Progenitor cell of endocrine pancreas (in vitro differentiated cells): Measurements from ENCODE around the gene KLHDC3. TPM values are rescaled to one million over a fixed set of nuclear protein-coding genes. Genes with fewer than 3 reads are reported as not detected.

Experiments
- DNase-seq: peaks from one replicate; pipeline ENCODE4 v3.0.0; 2021; ENCODE audit warnings: low spot score; ENCODE audit not compliant: unreplicated experiment
- H3K27ac Mint-ChIP-seq: 2 replicates; pipeline ENCODE4 v1.8.0; 2021; ENCODE audit warnings: mild to moderate bottlenecking, moderate library complexity, mixed read lengths
- H3K27me3 Mint-ChIP-seq: 2 replicates; pipeline ENCODE4 v1.8.0; 2021; ENCODE audit warnings: mixed read lengths
- H3K36me3 Mint-ChIP-seq: 2 replicates; pipeline ENCODE4 v1.8.0; 2022; ENCODE audit warnings: mixed read lengths; ENCODE audit not compliant: insufficient read depth
- H3K4me1 Mint-ChIP-seq: 2 replicates; pipeline ENCODE4 v1.8.0; 2021; ENCODE audit warnings: low read depth, mixed read lengths
- H3K4me3 Mint-ChIP-seq: 2 replicates; pipeline ENCODE4 v1.8.0; 2021; ENCODE audit warnings: low read depth, mild to moderate bottlenecking, moderate library complexity, mixed read lengths
- H3K9me3 Mint-ChIP-seq: 2 replicates; pipeline ENCODE4 v1.8.0; 2021; ENCODE audit warnings: low read depth, mixed read lengths
- total RNA-seq: library from RNA; stranded (reverse); gene quantifications from 2 replicates; pipeline ENCODE4 v1.2.1, GENCODE V29; 2021
- TF ChIP-seq, protein P1 (sequence below): fragments of 200-600 bp; sonication (generic); IDR thresholded peaks from one replicate; pipeline ENCODE4 v1.5.0; 2021; ENCODE audit warnings: antibody characterized with exemption, mild to moderate bottlenecking; ENCODE audit not compliant: unreplicated experiment

Gene KLHDC3
- total RNA-seq, 1 donor from 2014 or later = 91.1 TPM

DNA sequence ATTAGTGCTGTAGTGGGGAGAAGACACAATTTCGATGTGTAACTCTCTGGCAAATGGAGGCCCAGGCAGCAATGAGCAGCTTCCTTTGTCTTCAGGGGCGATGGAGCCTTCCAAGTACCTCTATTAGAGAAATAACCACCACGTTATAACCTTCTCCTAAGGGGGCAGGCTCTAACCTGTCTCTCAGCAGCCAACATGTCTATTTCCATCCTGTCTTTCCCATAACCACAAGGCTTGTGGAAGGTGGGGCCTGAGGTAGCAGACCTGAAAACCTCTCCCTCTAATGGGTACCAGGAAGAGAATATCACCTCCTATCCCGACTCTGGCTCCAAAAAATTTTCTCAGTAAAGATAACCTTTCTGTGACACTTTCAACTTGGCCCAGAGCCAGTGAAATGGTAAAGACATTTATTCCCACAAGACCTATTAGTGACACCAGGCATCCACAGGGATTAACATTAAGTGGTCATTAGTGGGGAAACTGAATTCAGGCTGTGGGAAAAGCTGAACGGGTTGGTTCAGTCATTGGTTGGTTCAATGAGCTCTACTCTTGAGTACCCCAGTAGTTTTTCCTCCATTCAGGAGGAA lies 39.0 kb upstream of the KLHDC3 start:
- H3K4me3 Mint-ChIP-seq = no peak overlapping the region
- TF ChIP-seq, protein P1, sequence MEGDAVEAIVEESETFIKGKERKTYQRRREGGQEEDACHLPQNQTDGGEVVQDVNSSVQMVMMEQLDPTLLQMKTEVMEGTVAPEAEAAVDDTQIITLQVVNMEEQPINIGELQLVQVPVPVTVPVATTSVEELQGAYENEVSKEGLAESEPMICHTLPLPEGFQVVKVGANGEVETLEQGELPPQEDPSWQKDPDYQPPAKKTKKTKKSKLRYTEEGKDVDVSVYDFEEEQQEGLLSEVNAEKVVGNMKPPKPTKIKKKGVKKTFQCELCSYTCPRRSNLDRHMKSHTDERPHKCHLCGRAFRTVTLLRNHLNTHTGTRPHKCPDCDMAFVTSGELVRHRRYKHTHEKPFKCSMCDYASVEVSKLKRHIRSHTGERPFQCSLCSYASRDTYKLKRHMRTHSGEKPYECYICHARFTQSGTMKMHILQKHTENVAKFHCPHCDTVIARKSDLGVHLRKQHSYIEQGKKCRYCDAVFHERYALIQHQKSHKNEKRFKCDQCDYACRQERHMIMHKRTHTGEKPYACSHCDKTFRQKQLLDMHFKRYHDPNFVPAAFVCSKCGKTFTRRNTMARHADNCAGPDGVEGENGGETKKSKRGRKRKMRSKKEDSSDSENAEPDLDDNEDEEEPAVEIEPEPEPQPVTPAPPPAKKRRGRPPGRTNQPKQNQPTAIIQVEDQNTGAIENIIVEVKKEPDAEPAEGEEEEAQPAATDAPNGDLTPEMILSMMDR = no peak
- H3K27me3 Mint-ChIP-seq = no peaks in the 10 kb centered on the region
- DNase-seq = no peak
- peaks cover 15% of the 10 kb centered on the region for H3K4me1 Mint-ChIP-seq
- no peak overlapping the region for H3K27ac Mint-ChIP-seq
- peaks cover 4% of the 10 kb centered on the region for H3K36me3 Mint-ChIP-seq
- H3K9me3 Mint-ChIP-seq = no peaks in the 10 kb centered on the region

DNA sequence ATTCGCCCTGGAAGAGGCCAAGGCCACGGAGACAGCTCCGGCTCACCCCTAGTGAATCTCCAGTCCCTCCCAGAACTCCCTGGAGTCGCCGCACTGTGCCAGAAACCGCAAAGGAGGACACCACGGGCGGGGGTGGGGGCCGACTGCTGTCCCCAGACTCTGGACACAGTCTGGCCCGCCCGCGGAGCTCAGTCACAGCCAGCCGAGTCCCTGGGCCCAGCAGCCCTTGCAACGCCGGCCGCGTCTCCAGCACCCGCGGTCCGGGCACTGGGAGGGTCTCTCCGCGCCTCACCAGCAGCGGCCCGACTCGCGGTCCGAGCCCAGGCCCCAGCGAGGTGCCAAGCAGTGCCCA lies 35.6 kb upstream of the KLHDC3 start:
- Mint-ChIP-seq H3K27ac (peak overlapping the region; percentile 93), H3K9me3 (no peaks in the 10 kb centered on the region), H3K4me1 (peaks cover 15% of the 10 kb centered on the region), H3K36me3 (peaks cover 4% of the 10 kb centered on the region), H3K27me3 (no peaks in the 10 kb centered on the region), H3K4me3 (peak overlapping the region; percentile 80)
- TF ChIP-seq, protein P1 = no peak
- DNase-seq = peak; percentile 26

DNA sequence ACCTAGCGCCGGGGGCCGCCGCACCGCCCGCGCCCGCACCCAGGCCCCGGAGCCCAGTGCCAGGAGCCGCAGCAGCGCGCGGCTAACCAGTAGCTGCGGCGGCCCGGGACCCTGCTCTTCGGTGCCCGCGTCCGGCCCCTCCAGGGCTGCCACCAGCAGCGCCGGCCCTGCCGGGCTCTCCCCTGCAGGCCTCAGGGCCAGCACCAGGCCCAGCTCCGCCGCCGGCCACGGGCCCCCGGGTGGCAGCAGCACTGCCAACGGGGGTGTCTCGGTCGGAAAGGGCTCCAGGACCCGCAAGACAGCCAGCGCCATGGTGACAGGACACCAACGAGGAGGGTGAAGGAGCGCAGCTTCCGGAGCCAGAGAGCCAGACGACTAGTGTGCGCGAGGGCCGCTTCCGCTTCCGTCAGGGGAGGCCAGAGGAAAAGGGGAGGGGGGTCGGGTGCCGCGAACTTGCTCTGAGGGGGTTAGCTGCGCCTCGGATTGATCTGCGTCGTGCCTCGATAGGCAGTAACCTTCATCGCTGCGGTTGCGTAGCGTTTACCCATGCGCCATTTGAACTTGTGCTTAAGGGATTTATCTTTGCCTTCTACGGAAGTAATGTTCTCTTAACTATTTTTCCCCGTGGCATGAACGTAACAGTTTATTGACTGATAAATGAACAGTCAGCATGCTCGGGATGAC lies 35.1 kb upstream of the KLHDC3 start, which contains the start of gene PEX6:
PEX6 (minus strand) TSS at position 343 of the 684 bp plus-strand sequence; CDS start at position 312, 31 bp downstream.
- Mint-ChIP-seq H3K36me3 (peaks cover 4% of the 10 kb centered on the region), H3K27me3 (no peaks in the 10 kb centered on the region), H3K9me3 (no peaks in the 10 kb centered on the region), H3K27ac (peak within 1 kb of the TSS; percentile 95), H3K4me1 (peaks cover 19% of the 10 kb centered on the region), H3K4me3 (peak within 1 kb of the TSS; percentile 86)
- TF ChIP-seq, protein P1 = no peak
- DNase-seq = peak; percentile 80

DNA sequence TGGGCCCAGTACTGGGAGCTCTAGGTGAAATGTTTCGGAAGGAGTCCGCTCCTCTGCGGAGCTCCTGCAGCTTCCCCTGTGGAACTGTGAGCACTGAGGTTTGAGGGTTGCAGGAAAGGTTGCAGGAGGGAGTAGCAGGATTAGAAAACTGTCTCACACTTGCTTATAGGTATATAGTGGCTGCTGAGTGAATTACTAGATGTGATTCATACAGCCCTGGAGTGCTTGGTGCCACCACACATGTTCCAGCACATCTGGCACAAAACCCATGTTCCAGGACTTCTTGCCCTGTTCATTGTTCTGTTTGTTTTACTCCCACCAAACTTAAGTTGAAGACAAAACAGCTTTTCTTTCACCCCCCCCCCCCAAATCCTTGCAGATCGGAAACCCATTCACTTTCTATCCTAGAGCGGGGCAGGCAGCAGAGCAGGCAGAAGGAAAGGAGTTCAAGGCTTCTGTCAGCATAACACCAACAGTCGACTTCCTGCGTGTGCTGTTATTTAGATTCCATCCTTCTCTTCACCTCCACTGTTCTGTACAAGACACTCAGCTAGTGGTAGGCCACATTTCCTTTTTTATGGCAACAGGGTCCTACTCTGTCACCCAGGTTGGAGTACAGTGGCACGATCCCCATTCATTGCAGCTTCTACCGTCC lies 34.4 kb upstream of the KLHDC3 start:
- TF ChIP-seq, protein P1 = no peak
- H3K27ac Mint-ChIP-seq = peak overlapping the region; percentile 95
- H3K4me1 Mint-ChIP-seq = peaks cover 20% of the 10 kb centered on the region
- no peaks in the 10 kb centered on the region for H3K9me3 Mint-ChIP-seq
- no peak for DNase-seq
- H3K27me3 Mint-ChIP-seq = no peaks in the 10 kb centered on the region
- peaks cover 4% of the 10 kb centered on the region for H3K36me3 Mint-ChIP-seq
- peak overlapping the region; percentile 86 for H3K4me3 Mint-ChIP-seq

DNA sequence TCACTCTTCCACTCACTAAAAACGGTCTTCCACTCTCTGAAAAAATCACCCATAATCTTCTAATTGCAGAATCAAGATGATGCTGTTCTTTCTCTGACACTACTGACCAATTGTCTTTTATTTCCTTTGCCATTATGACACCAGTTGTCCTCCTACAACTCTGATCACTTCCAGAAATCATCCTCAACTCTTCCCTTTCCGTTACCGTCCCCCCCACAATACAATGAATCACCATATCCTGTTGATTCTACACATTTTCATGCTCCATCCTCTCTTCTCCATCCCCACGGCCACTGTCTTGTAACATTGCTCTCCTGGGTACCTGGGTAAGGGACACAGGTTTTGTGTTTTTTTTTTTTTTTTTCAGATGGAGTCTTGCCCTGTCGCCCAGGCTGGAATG lies 32.2 kb upstream of the KLHDC3 start:
- H3K27ac Mint-ChIP-seq = no peak overlapping the region
- H3K9me3 Mint-ChIP-seq = no peaks in the 10 kb centered on the region
- peaks cover 34% of the 10 kb centered on the region for H3K4me1 Mint-ChIP-seq
- no peak overlapping the region for H3K4me3 Mint-ChIP-seq
- TF ChIP-seq, protein P1 = no peak
- H3K36me3 Mint-ChIP-seq = peaks cover 2% of the 10 kb centered on the region
- no peak for DNase-seq
- H3K27me3 Mint-ChIP-seq = no peaks in the 10 kb centered on the region
